ENCODE results near the gene DHX35. TPM values are rescaled to one million over a fixed set of nuclear protein-coding genes. Genes with fewer than 3 reads are reported as not detected.

DHX35 gene
- total RNA-seq, 1 experiment from 2014 or later = 12.2 TPM

- Histone ChIP-seq H3K27me3 (ENCODE audit: control insufficient read depth, insufficient read depth, low read length) (peaks cover 18% of the 10 kb centered on the region), H3K4me3 (ENCODE audit: low read depth in 2 of 2, low read length in 2 of 2) (no peak overlapping the region), H3K36me3 (ENCODE audit: control insufficient read depth, insufficient read depth, low read length) (no peaks in the 10 kb centered on the region), H3K9me3 (ENCODE audit: control insufficient read depth, insufficient read depth, low read depth, low read length) (no peaks in the 10 kb centered on the region), H3K27ac (ENCODE audit: low read length) (no peak overlapping the region), H3K4me1 (ENCODE audit: control insufficient read depth, insufficient read depth, low read length) (no peaks in the 10 kb centered on the region)
- intact Hi-C loops (cut with micrococcal nuclease; ENCODE audit: unreplicated experiment) (no loop called here), in situ Hi-C loops (cut with HindIII; ENCODE audit: low pct_unique_long_range_greater_than_20kb, low sequenced_read_pairs) (no loop called here)
- DNase-seq (ENCODE audit: low read depth, low spot score) = no peak
- ChIA-PET POLR2A (no interaction called here), CTCF (interaction anchor here (0.6 to 1.1 kb wide), 2 partner anchors 28 to 36 kb away, joined by 3 to 4 read pairs; no protein-coding TSS in a partner anchor)
- TF ChIP-seq CTCF (IDR thresholded peaks at IDR 0.05) (no peak), POLR2AphosphoS5 (IDR thresholded peaks at IDR 0.05; ENCODE audit: low read depth, low read length) (no peak), TCF7L2 (IDR thresholded peaks at IDR 0.05; ENCODE audit: low read depth, low read length) (no peak), REST (IDR thresholded peaks at IDR 0.05; ENCODE audit: insufficient read depth in 1 of 2, low read depth in 2 of 2, low read length in 1 of 2) (no peak), SIN3A (IDR thresholded peaks at IDR 0.05; ENCODE audit: borderline replicate concordance, insufficient read depth, low read depth, low read length) (no peak)
- BruUV-seq (replicated peaks) = no TSS peak
- ATAC-seq = no peak
Observed at GRCh38 chr20:39076958-39077357, 114.8 kb downstream of the DHX35 start.

- no peak for TF ChIP-seq REST (IDR thresholded peaks at IDR 0.05; ENCODE audit: insufficient read depth in 1 of 2, low read depth in 2 of 2, low read length in 1 of 2)
- no peak for TF ChIP-seq CTCF (IDR thresholded peaks at IDR 0.05)
- TF ChIP-seq SIN3A (IDR thresholded peaks at IDR 0.05; ENCODE audit: borderline replicate concordance, insufficient read depth, low read depth, low read length) = no peak
- no peak for TF ChIP-seq TCF7L2 (IDR thresholded peaks at IDR 0.05; ENCODE audit: low read depth, low read length)
- TF ChIP-seq POLR2AphosphoS5 (IDR thresholded peaks at IDR 0.05; ENCODE audit: low read depth, low read length) = no peak
- peaks cover 6% of the 10 kb centered on the region for H3K27me3 ChIP-seq (ENCODE audit: control insufficient read depth, insufficient read depth, low read length)
- no peaks in the 10 kb centered on the region for H3K4me1 ChIP-seq (ENCODE audit: control insufficient read depth, insufficient read depth, low read length)
- no TSS peak for BruUV-seq (replicated peaks)
- in situ Hi-C loops (cut with HindIII; ENCODE audit: low pct_unique_long_range_greater_than_20kb, low sequenced_read_pairs) = no loop called here
- no peaks in the 10 kb centered on the region for H3K36me3 ChIP-seq (ENCODE audit: control insufficient read depth, insufficient read depth, low read length)
- intact Hi-C loops (cut with micrococcal nuclease; ENCODE audit: unreplicated experiment) = no loop called here
- no peak overlapping the region for H3K4me3 ChIP-seq (ENCODE audit: low read depth in 2 of 2, low read length in 2 of 2)
- DNase-seq (ENCODE audit: low read depth, low spot score) = no peak
- H3K27ac ChIP-seq (ENCODE audit: low read length) = no peak overlapping the region
- ATAC-seq = no peak
- ChIA-PET POLR2A (no interaction called here), CTCF (interaction anchor here (0.7 to 3.0 kb wide), 2 partner anchors 31 to 1686 kb away, joined by 3 to 19 read pairs; no protein-coding TSS in a partner anchor)
- no peaks in the 10 kb centered on the region for H3K9me3 ChIP-seq (ENCODE audit: control insufficient read depth, insufficient read depth, low read depth, low read length)
Observed at GRCh38 chr20:39080326-39080725, 118.2 kb downstream of the DHX35 start.

Measured in Panc1 (cell line).